NOMO-1 treated with DMSO at 0.1 percent for 48 hours (cell line): ENCODE results near the gene NR5A1.

Experiments
- DNase-seq: peaks from one replicate; lab custom pipeline; 2025; ENCODE audit not compliant: unreplicated experiment; lab: John Stamatoyannopoulos, UW

The NR5A1 gene

DNA sequence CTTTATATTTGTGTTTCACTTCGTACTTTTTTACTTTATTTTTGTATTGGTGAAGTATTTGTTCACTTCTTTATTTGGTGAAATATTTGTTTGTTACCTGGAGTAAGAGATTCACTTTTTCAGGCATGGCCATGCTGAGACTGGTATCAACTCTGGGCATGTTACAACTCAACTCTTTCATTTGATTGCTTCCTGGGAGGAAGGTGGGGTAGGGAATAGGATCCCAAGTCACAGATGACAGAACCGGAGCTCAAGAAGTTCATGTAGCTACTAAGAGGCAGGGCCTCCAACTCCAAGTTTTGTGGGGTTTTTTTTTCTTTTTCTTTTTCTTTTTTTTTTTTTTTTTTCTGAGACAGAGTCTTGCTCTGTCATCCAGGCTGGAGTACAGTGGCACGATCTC lies 63.0 kb downstream of the NR5A1 start:
- DNase-seq, result no peak

DNA sequence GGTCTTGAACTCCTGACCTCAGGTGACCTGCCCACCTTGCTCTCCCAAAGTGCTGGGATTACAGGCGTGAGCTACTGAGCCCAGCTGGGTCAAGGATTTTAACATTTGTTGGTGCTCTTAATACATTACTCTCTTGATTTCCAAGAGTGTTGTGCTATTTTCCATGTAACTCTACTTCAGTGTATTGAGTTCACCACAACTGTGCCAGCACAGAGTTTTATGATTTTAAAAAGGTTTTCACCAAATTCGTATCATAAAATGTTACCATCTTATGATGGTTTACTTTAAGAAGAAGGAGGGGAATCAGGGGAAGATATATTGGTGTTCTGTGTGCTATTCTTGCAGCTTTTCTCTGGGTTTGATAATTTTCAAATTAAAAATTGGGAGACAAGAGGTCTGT lies 63.6 kb downstream of the NR5A1 start:
- DNase-seq, result no peak

DNA sequence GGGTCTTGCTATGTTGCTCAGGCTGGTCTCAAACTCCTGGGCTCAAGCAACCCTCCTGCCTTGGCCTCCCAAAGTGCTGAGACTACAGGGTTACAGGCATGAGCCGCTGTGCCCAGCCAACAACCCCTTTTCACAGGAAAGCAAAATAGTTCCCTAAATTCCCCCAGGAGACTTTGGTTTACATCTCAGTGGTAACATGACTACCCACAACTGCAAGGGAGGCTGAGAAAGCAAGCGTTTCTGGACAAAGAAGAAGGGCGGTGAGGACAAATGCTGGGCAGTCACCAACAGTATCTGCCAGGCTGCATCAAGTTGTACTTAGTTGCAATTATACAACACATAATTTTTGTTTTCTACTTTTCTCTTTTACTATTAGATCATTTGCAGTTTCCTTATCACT lies 64.4 kb downstream of the NR5A1 start:
- no peak for DNase-seq

- DNase-seq, result no peak
These were observed 64.8 kb downstream of the NR5A1 start for GRCh38 chr9:124442379-124442778.

DNA sequence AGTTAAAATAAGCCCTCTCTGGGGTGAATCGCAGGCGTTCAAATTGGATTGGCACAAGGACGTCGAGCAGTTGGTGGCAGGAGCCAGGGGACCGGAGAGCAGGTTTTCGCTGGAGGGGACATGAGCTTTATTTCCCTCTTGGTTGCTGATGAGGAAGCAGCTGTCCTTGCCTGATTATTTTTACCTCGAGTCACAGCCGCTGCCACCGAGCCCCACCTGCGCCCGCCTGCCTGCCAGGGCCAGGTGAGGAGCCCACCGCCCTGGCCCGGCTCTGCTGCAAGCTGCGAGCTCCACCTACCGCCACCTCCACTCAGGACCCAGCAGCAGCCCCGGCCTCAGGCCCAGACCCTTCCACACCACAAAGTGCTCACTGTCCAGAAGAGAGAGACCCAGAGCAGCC lies 65.9 kb downstream of the NR5A1 start:
- no peak for DNase-seq

GRCh38 chr9:124440786-124441185 lies 66.4 kb downstream of the NR5A1 start:
- DNase-seq, result no peak

GRCh38 chr9:124439686-124440243 lies 67.4 kb downstream of the NR5A1 start:
- DNase-seq, result no peak

DNA sequence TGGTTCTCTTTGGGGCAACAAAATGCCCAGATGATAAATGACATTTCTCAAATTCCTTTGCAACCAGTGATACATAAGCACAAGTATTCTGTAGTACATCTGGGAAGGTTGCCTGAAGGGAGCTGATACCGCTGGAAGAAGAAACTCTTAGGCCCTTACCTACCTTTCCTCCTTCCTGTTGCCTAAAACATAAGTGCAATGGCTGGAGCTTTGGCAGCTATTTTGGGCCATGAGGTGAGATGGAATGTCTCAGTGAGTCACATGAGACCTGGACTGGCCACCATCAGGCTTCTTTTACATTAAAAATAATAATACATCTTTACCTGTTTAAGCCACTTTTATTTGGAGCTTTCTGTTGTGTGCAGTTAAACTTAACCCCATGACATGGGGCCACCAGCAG lies 68.1 kb downstream of the NR5A1 start:
- DNase-seq, result no peak

GRCh38 chr9:124438091-124438490 lies 69.1 kb downstream of the NR5A1 start:
- no peak for DNase-seq

DNA sequence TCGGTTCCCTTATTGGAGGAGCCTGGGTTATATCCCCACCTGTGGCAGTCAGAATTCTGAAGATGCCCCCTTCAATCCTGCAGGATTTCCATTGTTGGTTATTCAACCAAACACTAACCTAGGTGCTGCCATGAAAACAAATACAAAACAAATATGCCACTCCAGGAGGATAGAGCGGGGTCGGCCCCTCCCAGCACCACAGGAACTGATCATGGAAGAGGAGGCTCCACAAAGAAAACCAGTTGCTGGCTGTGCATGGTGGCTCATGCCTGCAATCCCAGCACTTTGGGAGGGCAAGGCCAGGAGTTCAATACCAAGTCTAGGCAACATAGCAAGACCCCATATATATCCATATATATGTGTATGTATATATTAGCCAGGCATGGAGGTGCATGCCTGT lies 70.1 kb downstream of the NR5A1 start:
- DNase-seq, result no peak

GRCh38 chr9:124436320-124436719 lies 70.9 kb downstream of the NR5A1 start:
- peak; percentile 67 for DNase-seq
